Astrocyte (in vitro differentiated cells and primary cell): ENCODE results near the gene VAPA.

ENCODE experiments used
- CTCF ChIP-seq: IDR thresholded peaks from 2 replicates; pipeline ENCODE4 v1.5.1; 2011; ENCODE audit warnings: low read depth, mild to moderate bottlenecking, inconsistent platforms, low read length, moderate library complexity; ENCODE audit not compliant: insufficient read depth
- EZH2 ChIP-seq: IDR thresholded peaks from 2 replicates; pipeline ENCODE4 v1.6.1; 2012; ENCODE audit warnings: mild to moderate bottlenecking, low read length, inconsistent platforms; ENCODE audit not compliant: insufficient read depth

GRCh38 chr18:9949315-9949714 lies 35.5 kb downstream of the VAPA start:
- TF ChIP-seq CTCF (no peak), EZH2 (no peak)
